Peyer's patch (tissue), 4 donors: Measurements from ENCODE around the gene MAGI3. TPM values are rescaled to one million over a fixed set of nuclear protein-coding genes. Genes with fewer than 3 reads are reported as not detected.

Source experiments
- DNase-seq, 3 donors: peaks; one replicate each; pipeline ENCODE4 v3.0.0-alpha.2; 2017 to 2019
- H3K27ac ChIP-seq, 4 donors: fragments of 200-600 bp; sonication (generic); one replicate each; pipeline ENCODE4 v1.5.1; 2016 to 2019
- H3K27me3 ChIP-seq, 2 donors: fragments of 200-600 bp; sonication (generic); one replicate each; pipeline ENCODE4 v1.5.1; 2019
- H3K36me3 ChIP-seq, 3 donors: fragments of 200-600 bp; sonication (generic); one replicate each; pipeline ENCODE4 v1.5.1; 2016 to 2019
- H3K4me1 ChIP-seq, 4 donors: fragments of 200-600 bp; sonication (generic); one replicate each; pipeline ENCODE4 v1.5.1; 2016 to 2019
- H3K4me3 ChIP-seq, 4 donors: fragments of 200-600 bp; sonication (generic); 1 replicate in 3 of 4; 2 replicates in 1 of 4; pipeline ENCODE4 v1.5.1; 2016 to 2019; ENCODE audit warnings: mild to moderate bottlenecking in 1 of 4
- H3K9me3 ChIP-seq, 4 donors: fragments of 200-600 bp; sonication (generic); one replicate each; pipeline ENCODE4 v1.5.1; 2016 to 2019; ENCODE audit warnings: mild to moderate bottlenecking in 1 of 4
- CTCF ChIP-seq, 6 experiments: fragments of 450-650 bp in 4 of 6; fragments of 200-600 bp in 2 of 6; sonication (generic) in 1 of 6; IDR thresholded peaks; one replicate each; pipeline ENCODE4 v1.5.1; 2017 to 2019; ENCODE audit warnings: antibody characterized with exemption in 6 of 6, mild to moderate bottlenecking in 3 of 6, moderate library complexity in 1 of 6
- POLR2A ChIP-seq, 2 donors: fragments of 450-650 bp; IDR thresholded peaks; one replicate each; pipeline ENCODE4 v1.5.1; 2017; ENCODE audit warnings: antibody characterized with exemption in 2 of 2, mild to moderate bottlenecking in 2 of 2, moderate library complexity in 2 of 2
- total RNA-seq, 4 donors: library from RNA; depleted of rRNA; stranded (reverse); fragments of >200 nt; gene quantifications; one replicate each; pipeline ENCODE4 v1.1.0, GENCODE V29; 2016

Gene MAGI3
- total RNA-seq, 4 donors from 2014 or later, result 60.2 to 120 (median 103) TPM

- no peak overlapping the region for H3K27ac ChIP-seq
- no peak overlapping the region for H3K4me3 ChIP-seq
- H3K36me3 ChIP-seq, result peaks cover 0 to 25% (median 0%) of the 10 kb centered on the region in 3 donors
- no peak for TF ChIP-seq CTCF (IDR thresholded peaks at IDR 0.05)
- TF ChIP-seq POLR2A (IDR thresholded peaks at IDR 0.05), result no peak
- no peaks in the 10 kb centered on the region for H3K4me1 ChIP-seq
- no peak for DNase-seq
- no peaks in the 10 kb centered on the region for H3K27me3 ChIP-seq
- H3K9me3 ChIP-seq, result no peaks in the 10 kb centered on the region
These were observed 225.1 kb downstream of the MAGI3 start for GRCh38 chr1:113615425-113615824.

- no peak for DNase-seq
- no peaks in the 10 kb centered on the region for H3K27me3 ChIP-seq
These were observed 225.8 kb downstream of the MAGI3 start for GRCh38 chr1:113616156-113616555.

GRCh38 chr1:113617438-113618141 lies 227.3 kb downstream of the MAGI3 start:
- H3K36me3 ChIP-seq, result peaks cover 0 to 20% (median 0%) of the 10 kb centered on the region in 3 donors
- H3K27me3 ChIP-seq, result no peaks in the 10 kb centered on the region
- TF ChIP-seq CTCF (IDR thresholded peaks at IDR 0.05) (no peak), POLR2A (IDR thresholded peaks at IDR 0.05) (no peak)
- H3K27ac ChIP-seq, result no peak overlapping the region
- DNase-seq, result no peak
- H3K4me1 ChIP-seq, result no peaks in the 10 kb centered on the region
- no peak overlapping the region for H3K4me3 ChIP-seq
- no peaks in the 10 kb centered on the region for H3K9me3 ChIP-seq

More at GRCh38 chr1:113616156-113616555, 225.8 kb downstream of the MAGI3 start:
- peaks cover 0 to 18% (median 0%) of the 10 kb centered on the region in 3 donors for H3K36me3 ChIP-seq
- H3K9me3 ChIP-seq, result no peaks in the 10 kb centered on the region
- TF ChIP-seq CTCF (IDR thresholded peaks at IDR 0.05), result no peak
- no peak for TF ChIP-seq POLR2A (IDR thresholded peaks at IDR 0.05)
- H3K4me1 ChIP-seq, result no peaks in the 10 kb centered on the region
- no peak overlapping the region for H3K4me3 ChIP-seq
- no peak overlapping the region for H3K27ac ChIP-seq

GRCh38 chr1:113628997-113629396 lies 238.7 kb downstream of the MAGI3 start:
- no peak for TF ChIP-seq CTCF (IDR thresholded peaks at IDR 0.05)
- no peaks in the 10 kb centered on the region for H3K27me3 ChIP-seq
- H3K4me1 ChIP-seq, result no peaks in the 10 kb centered on the region
- DNase-seq, result no peak
- no peak overlapping the region for H3K27ac ChIP-seq
- H3K9me3 ChIP-seq, result peaks cover 0 to 8% (median 0%) of the 10 kb centered on the region in 4 donors
- H3K4me3 ChIP-seq, result no peak overlapping the region
- H3K36me3 ChIP-seq, result peaks cover 0 to 24% (median 0%) of the 10 kb centered on the region in 3 donors

GRCh38 chr1:113630340-113631327 lies 240.3 kb downstream of the MAGI3 start:
- H3K27ac ChIP-seq, result no peak overlapping the region
- H3K4me3 ChIP-seq, result no peak overlapping the region
- no peak for DNase-seq
- H3K9me3 ChIP-seq, result peaks cover 0 to 8% (median 0%) of the 10 kb centered on the region in 4 donors
- H3K27me3 ChIP-seq, result no peaks in the 10 kb centered on the region
- TF ChIP-seq CTCF (IDR thresholded peaks at IDR 0.05), result no peak
- no peak for TF ChIP-seq POLR2A (IDR thresholded peaks at IDR 0.05)
- H3K4me1 ChIP-seq, result no peaks in the 10 kb centered on the region
- H3K36me3 ChIP-seq, result peaks cover 0 to 22% (median 0%) of the 10 kb centered on the region in 3 donors
